Activated naive CD4-positive, alpha-beta T cell treated with anti-CD3 and anti-CD28 coated beads, Interleukin-2, amount 50 U/mL, for 24 hours (primary cell): ENCODE measurements around the gene RASD2.

Source experiments
- H3K27ac Mint-ChIP-seq: one replicate; pipeline ENCODE4 v1.8.0; 2021; ENCODE audit warnings: mild to moderate bottlenecking, mixed read lengths
- H3K27me3 Mint-ChIP-seq: one replicate; pipeline ENCODE4 v1.8.0; 2021; ENCODE audit warnings: mixed read lengths
- H3K36me3 Mint-ChIP-seq: one replicate; pipeline ENCODE4 v1.8.0; 2021; ENCODE audit warnings: mixed read lengths
- H3K4me1 Mint-ChIP-seq: one replicate; pipeline ENCODE4 v1.8.0; 2021; ENCODE audit warnings: mixed read lengths
- H3K4me3 Mint-ChIP-seq: one replicate; pipeline ENCODE4 v1.8.0; 2021; ENCODE audit warnings: mild to moderate bottlenecking, mixed read lengths
- H3K9me3 Mint-ChIP-seq: one replicate; pipeline ENCODE4 v1.8.0; 2021; ENCODE audit warnings: mixed read lengths

RASD2 gene

GRCh38 chr22:35592418-35592967 is 51.9 kb downstream of the RASD2 start:
- Mint-ChIP-seq H3K4me3 (no peak overlapping the region), H3K27me3 (no peaks in the 10 kb centered on the region), H3K27ac (no peak overlapping the region), H3K9me3 (no peaks in the 10 kb centered on the region), H3K36me3 (no peaks in the 10 kb centered on the region), H3K4me1 (no peaks in the 10 kb centered on the region)

- Mint-ChIP-seq H3K4me3 (no peak overlapping the region), H3K27me3 (no peaks in the 10 kb centered on the region), H3K27ac (no peak overlapping the region), H3K4me1 (no peaks in the 10 kb centered on the region), H3K9me3 (no peaks in the 10 kb centered on the region), H3K36me3 (no peaks in the 10 kb centered on the region)
Measured at GRCh38 chr22:35593071-35593890, 52.6 kb downstream of the RASD2 start.

GRCh38 chr22:35593891-35594470 is 53.4 kb downstream of the RASD2 start:
- Mint-ChIP-seq H3K27me3 (no peaks in the 10 kb centered on the region), H3K27ac (no peak overlapping the region), H3K4me1 (no peaks in the 10 kb centered on the region), H3K36me3 (no peaks in the 10 kb centered on the region), H3K4me3 (no peak overlapping the region), H3K9me3 (no peaks in the 10 kb centered on the region)

- no peak overlapping the region for H3K4me3 Mint-ChIP-seq
- no peaks in the 10 kb centered on the region for H3K27me3 Mint-ChIP-seq
- H3K27ac Mint-ChIP-seq, result no peak overlapping the region
- H3K36me3 Mint-ChIP-seq, result no peaks in the 10 kb centered on the region
- no peaks in the 10 kb centered on the region for H3K9me3 Mint-ChIP-seq
- no peaks in the 10 kb centered on the region for H3K4me1 Mint-ChIP-seq
Measured at GRCh38 chr22:35594686-35595085, 54.1 kb downstream of the RASD2 start.

GRCh38 chr22:35596821-35597220 is 56.2 kb downstream of the RASD2 start:
- Mint-ChIP-seq H3K27ac (no peak overlapping the region), H3K27me3 (no peaks in the 10 kb centered on the region), H3K4me3 (no peak overlapping the region), H3K9me3 (no peaks in the 10 kb centered on the region), H3K4me1 (no peaks in the 10 kb centered on the region), H3K36me3 (no peaks in the 10 kb centered on the region)

GRCh38 chr22:35597692-35598395 is 57.2 kb downstream of the RASD2 start:
- no peak overlapping the region for H3K4me3 Mint-ChIP-seq
- H3K4me1 Mint-ChIP-seq, result no peaks in the 10 kb centered on the region
- H3K27ac Mint-ChIP-seq, result no peak overlapping the region
- no peaks in the 10 kb centered on the region for H3K9me3 Mint-ChIP-seq
- H3K27me3 Mint-ChIP-seq, result no peaks in the 10 kb centered on the region
- no peaks in the 10 kb centered on the region for H3K36me3 Mint-ChIP-seq

GRCh38 chr22:35598396-35598710 is 57.7 kb downstream of the RASD2 start:
- Mint-ChIP-seq H3K4me1 (no peaks in the 10 kb centered on the region), H3K4me3 (no peak overlapping the region)

GRCh38 chr22:35599364-35599763 is 58.7 kb downstream of the RASD2 start:
- H3K9me3 Mint-ChIP-seq, result no peaks in the 10 kb centered on the region
- H3K4me3 Mint-ChIP-seq, result no peak overlapping the region
- no peaks in the 10 kb centered on the region for H3K4me1 Mint-ChIP-seq
- no peak overlapping the region for H3K27ac Mint-ChIP-seq
- no peaks in the 10 kb centered on the region for H3K36me3 Mint-ChIP-seq
- H3K27me3 Mint-ChIP-seq, result no peaks in the 10 kb centered on the region

More at GRCh38 chr22:35598396-35598710, 57.7 kb downstream of the RASD2 start:
- Mint-ChIP-seq H3K27me3 (no peaks in the 10 kb centered on the region), H3K9me3 (no peaks in the 10 kb centered on the region), H3K27ac (no peak overlapping the region), H3K36me3 (no peaks in the 10 kb centered on the region)

- H3K36me3 Mint-ChIP-seq, result no peaks in the 10 kb centered on the region
- H3K4me1 Mint-ChIP-seq, result no peaks in the 10 kb centered on the region
- no peaks in the 10 kb centered on the region for H3K9me3 Mint-ChIP-seq
- no peak overlapping the region for H3K4me3 Mint-ChIP-seq
- H3K27ac Mint-ChIP-seq, result no peak overlapping the region
- H3K27me3 Mint-ChIP-seq, result no peaks in the 10 kb centered on the region
Measured at GRCh38 chr22:35600476-35600875, 59.8 kb downstream of the RASD2 start.

GRCh38 chr22:35601013-35601580 is 60.5 kb downstream of the RASD2 start:
- H3K9me3 Mint-ChIP-seq, result no peaks in the 10 kb centered on the region
- H3K36me3 Mint-ChIP-seq, result no peaks in the 10 kb centered on the region
- no peak overlapping the region for H3K4me3 Mint-ChIP-seq
- H3K27ac Mint-ChIP-seq, result no peak overlapping the region
- H3K27me3 Mint-ChIP-seq, result no peaks in the 10 kb centered on the region
- no peaks in the 10 kb centered on the region for H3K4me1 Mint-ChIP-seq

- H3K4me3 Mint-ChIP-seq, result no peak overlapping the region
- H3K36me3 Mint-ChIP-seq, result no peaks in the 10 kb centered on the region
- no peaks in the 10 kb centered on the region for H3K4me1 Mint-ChIP-seq
- H3K27ac Mint-ChIP-seq, result no peak overlapping the region
- H3K27me3 Mint-ChIP-seq, result no peaks in the 10 kb centered on the region
- H3K9me3 Mint-ChIP-seq, result no peaks in the 10 kb centered on the region
Measured at GRCh38 chr22:35601743-35602615, 61.3 kb downstream of the RASD2 start.
